ENCODE data around the gene DNASE2.
A peak's percentile ranks its signal among the peaks of the same experiment; 100 is the strongest.

Gene DNASE2

DNA sequence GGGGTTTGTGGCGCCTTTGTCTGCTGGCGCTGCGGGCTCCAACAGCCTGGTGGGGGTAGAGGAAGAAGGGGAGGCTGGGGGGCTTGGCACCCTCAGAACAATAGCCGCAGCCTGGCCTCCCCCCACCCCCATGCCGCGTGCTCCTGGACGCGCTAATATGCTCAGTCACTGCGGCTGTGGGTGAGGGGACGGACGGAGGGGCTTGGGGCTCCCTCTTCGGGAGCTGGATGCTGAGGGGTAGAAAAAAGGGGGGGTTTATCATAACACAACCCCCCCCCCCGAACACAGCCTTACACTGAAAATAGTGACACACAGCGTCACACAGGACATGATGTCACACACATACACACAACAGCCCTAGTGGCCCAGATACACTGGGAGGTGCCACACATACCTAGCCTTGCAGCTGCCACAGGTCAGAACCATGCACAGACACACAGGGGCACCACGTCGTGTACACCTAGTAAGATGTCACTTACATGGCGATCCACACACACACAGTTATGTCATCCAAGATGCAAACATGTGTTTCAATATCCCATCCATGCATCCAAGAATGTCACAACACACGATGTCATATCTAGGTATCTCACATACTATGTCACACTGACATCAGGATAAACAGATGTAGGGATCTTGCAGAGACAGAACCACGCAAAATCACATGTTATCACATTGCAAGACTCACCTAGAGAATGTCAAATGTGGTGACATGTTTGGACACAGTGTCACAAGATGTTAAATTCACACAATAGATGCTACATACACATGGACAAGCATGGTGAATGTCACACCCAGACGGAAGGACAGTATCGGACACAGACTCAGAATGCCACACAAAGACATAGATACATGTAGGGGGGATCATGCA lies 42.1 kb downstream of the DNASE2 start:
- no peak for DNase-seq (ENCODE audit: low read depth)
- H3K4me3 ChIP-seq (ENCODE audit: low read depth, low read length) = no peak overlapping the region
- no peak for TF ChIP-seq MYC (IDR thresholded peaks at IDR 0.05; ENCODE audit: low read depth, low read length)
- TF ChIP-seq, protein P1, sequence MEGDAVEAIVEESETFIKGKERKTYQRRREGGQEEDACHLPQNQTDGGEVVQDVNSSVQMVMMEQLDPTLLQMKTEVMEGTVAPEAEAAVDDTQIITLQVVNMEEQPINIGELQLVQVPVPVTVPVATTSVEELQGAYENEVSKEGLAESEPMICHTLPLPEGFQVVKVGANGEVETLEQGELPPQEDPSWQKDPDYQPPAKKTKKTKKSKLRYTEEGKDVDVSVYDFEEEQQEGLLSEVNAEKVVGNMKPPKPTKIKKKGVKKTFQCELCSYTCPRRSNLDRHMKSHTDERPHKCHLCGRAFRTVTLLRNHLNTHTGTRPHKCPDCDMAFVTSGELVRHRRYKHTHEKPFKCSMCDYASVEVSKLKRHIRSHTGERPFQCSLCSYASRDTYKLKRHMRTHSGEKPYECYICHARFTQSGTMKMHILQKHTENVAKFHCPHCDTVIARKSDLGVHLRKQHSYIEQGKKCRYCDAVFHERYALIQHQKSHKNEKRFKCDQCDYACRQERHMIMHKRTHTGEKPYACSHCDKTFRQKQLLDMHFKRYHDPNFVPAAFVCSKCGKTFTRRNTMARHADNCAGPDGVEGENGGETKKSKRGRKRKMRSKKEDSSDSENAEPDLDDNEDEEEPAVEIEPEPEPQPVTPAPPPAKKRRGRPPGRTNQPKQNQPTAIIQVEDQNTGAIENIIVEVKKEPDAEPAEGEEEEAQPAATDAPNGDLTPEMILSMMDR (IDR thresholded peaks at IDR 0.05; ENCODE audit: low read depth, low read length) = no peak
- TF ChIP-seq POLR2A (IDR thresholded peaks at IDR 0.05; ENCODE audit: extremely low read depth, insufficient read length) = no peak
- TF ChIP-seq, protein P2, sequence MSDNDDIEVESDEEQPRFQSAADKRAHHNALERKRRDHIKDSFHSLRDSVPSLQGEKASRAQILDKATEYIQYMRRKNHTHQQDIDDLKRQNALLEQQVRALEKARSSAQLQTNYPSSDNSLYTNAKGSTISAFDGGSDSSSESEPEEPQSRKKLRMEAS (IDR thresholded peaks at IDR 0.05; ENCODE audit: low read depth, low read length) = no peak

DNA sequence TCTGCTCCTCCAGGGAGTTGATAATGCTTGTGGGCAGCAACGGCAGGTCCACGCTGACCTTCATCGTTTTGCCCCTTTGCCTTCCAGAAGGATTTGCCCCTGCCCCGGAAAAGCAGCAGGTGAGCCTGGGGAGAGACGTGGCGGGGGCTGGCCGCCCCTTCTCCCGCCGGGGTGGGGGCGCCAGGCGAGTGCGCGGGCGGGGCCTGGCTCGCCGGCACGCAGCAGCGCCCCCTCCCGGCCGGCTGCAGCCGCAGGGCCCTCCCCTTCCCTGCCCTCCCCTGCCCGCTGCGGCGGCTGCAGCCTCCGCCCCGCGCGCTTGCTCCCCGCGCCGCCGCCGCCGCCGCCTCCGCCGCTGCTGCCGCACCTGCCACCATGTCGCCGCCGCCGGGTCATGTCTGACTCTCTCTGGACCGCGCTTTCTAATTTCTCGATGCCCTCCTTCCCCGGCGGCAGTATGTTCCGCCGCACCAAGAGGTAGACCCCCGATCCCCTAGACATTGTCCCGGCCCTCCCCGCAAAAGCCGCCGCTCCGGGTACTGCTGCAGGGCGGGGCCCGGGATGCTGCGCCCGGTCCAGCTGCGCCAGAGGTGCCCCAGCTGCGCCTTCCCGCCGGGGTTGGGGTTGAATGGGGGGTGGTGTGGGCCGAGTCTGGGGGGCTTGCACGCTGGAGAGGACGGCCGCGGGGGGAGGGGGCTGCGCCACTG lies 42.9 kb downstream of the DNASE2 start, which contains the start of gene MAST1:
Gene MAST1 (plus strand): TSS at position 334 of the 704 bp plus-strand sequence. CDS start 58 bp downstream, at position 392.
- peak; percentile 59 for DNase-seq (ENCODE audit: low read depth)
- no peak within 1 kb of the TSS for H3K4me3 ChIP-seq (ENCODE audit: low read depth, low read length)
- TF ChIP-seq, protein P2 (IDR thresholded peaks at IDR 0.05; ENCODE audit: low read depth, low read length) = no peak
- TF ChIP-seq MYC (IDR thresholded peaks at IDR 0.05; ENCODE audit: low read depth, low read length) = no peak
- TF ChIP-seq POLR2A (IDR thresholded peaks at IDR 0.05; ENCODE audit: extremely low read depth, insufficient read length) = no peak
- TF ChIP-seq, protein P1 (IDR thresholded peaks at IDR 0.05; ENCODE audit: low read depth, low read length) = peak; percentile 22

DNA sequence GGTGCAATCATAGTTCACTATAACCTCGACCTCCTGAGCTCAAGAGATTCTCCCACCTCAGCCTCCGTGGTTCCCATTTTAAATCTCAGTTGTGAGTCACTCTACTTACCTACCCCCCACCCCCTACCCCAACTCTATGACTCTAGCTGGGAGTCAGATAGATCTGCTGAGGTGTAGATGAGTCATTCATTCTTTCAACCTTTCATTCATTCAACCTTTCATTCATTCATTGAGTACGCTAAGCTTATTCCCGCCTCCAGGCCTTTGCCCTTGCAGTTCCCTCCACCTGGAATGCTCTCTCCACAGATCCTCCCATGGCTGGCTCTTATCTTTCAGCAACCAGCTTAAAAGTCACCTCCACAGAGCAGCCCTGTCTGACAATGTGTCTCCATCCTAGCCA lies 44.0 kb downstream of the DNASE2 start:
- TF ChIP-seq MYC (IDR thresholded peaks at IDR 0.05; ENCODE audit: low read depth, low read length) = no peak
- TF ChIP-seq, protein P2 (IDR thresholded peaks at IDR 0.05; ENCODE audit: low read depth, low read length) = no peak
- TF ChIP-seq, protein P1 (IDR thresholded peaks at IDR 0.05; ENCODE audit: low read depth, low read length) = no peak
- no peak for TF ChIP-seq POLR2A (IDR thresholded peaks at IDR 0.05; ENCODE audit: extremely low read depth, insufficient read length)
- H3K4me3 ChIP-seq (ENCODE audit: low read depth, low read length) = no peak overlapping the region
- DNase-seq (ENCODE audit: low read depth) = no peak

DNA sequence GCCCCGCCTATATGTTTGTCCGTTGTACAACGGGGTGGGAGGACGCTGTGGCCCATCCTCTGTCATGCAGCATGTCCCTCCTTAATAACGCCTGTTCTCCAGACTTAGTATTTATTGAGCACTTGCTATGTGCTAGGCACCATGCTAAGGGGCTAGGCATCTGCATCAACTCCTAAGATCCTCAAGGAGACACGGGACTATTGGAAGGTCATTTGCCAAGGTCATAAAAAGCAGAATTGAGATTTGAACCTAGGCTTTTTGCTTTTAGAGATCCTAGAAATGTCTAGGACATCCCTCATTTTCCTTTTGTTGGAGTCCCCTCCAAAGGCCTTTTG lies 44.8 kb downstream of the DNASE2 start:
- no peak for DNase-seq (ENCODE audit: low read depth)
- TF ChIP-seq, protein P1 (IDR thresholded peaks at IDR 0.05; ENCODE audit: low read depth, low read length) = no peak
- TF ChIP-seq POLR2A (IDR thresholded peaks at IDR 0.05; ENCODE audit: extremely low read depth, insufficient read length) (no peak), MYC (IDR thresholded peaks at IDR 0.05; ENCODE audit: low read depth, low read length) (no peak)
- TF ChIP-seq, protein P2 (IDR thresholded peaks at IDR 0.05; ENCODE audit: low read depth, low read length) = no peak
- no peak overlapping the region for H3K4me3 ChIP-seq (ENCODE audit: low read depth, low read length)

DNA sequence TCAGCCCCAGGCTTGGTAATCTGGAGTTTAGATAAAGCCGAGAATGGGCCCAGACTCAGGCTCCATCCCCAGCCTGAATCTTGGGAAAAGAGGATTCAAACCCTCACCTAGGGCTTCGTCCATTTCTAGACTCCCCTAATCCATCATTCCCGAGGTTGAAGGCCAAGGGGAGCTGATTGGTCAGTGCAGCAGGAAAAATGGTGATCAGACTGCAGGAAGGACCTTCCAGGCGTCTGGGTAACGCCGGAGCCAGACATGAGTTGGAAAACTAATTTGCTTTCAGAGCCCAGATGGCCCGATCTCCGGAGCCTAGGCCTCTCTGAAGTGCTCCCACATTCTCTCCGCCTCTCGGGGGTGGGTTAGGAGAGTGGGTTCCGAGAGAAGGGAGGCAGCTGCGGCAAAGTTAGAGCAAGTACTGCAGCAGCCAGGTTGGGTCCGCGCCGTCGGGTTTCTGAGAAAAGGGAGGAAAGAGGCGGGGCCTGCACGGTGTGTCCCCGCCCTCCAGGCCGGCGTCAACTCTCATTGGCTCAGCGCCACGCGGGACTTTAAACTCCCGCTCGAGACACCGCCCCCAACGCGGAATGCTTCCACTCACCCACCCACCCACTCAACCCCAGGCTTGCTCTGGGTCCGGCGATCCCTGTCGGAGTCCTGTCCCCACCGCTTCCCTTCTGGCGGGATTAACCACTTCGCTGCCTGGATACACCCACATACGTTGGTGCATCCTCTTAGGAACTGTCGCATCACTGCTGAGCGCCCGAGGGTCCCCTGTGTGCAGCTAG lies 46.1 kb downstream of the DNASE2 start:
- H3K4me3 ChIP-seq (ENCODE audit: low read depth, low read length) = no peak overlapping the region
- TF ChIP-seq MYC (IDR thresholded peaks at IDR 0.05; ENCODE audit: low read depth, low read length) = no peak
- TF ChIP-seq, protein P1 (IDR thresholded peaks at IDR 0.05; ENCODE audit: low read depth, low read length) = no peak
- TF ChIP-seq, protein P2 (IDR thresholded peaks at IDR 0.05; ENCODE audit: low read depth, low read length) = no peak
- TF ChIP-seq POLR2A (IDR thresholded peaks at IDR 0.05; ENCODE audit: extremely low read depth, insufficient read length) = no peak
- no peak for DNase-seq (ENCODE audit: low read depth)

All from NB4 (cell line).